DMS79 (cell line): ENCODE results near the gene MAP3K6.

Experiments
- DNase-seq: peaks from one replicate; lab custom pipeline; 2025; lab: John Stamatoyannopoulos, UW

Gene MAP3K6

GRCh38 chr1:27372808-27373690, 6.3 kb upstream of the MAP3K6 start:
- no peak for DNase-seq

- no peak for DNase-seq
Observed at GRCh38 chr1:27372022-27372807, 5.5 kb upstream of the MAP3K6 start.

GRCh38 chr1:27368869-27369582, 2.3 kb upstream of the MAP3K6 start:
- no peak for DNase-seq

- no peak for DNase-seq
Observed at GRCh38 chr1:27367160-27367650, 444 bp upstream of the MAP3K6 start.

DNA sequence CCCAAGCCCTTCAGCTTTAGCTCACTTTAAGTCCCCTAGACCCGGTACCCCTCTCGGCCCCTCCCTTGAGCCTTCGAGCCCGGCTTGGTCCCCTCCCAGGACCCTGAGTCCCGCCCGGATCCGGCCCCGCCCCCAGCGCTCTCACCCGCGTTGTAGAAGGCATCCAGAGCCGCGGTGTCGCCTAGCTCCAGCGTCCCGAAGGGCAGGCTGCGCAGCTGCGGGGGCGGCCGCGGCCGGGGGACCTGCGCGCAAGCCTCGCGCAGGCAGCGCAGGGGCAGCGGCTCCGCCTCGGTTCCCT, 699 bp downstream of the MAP3K6 start:
- peak; percentile 73 for DNase-seq

GRCh38 chr1:27365372-27366112, 1.2 kb downstream of the MAP3K6 start:
- DNase-seq = peak; percentile 87

DNA sequence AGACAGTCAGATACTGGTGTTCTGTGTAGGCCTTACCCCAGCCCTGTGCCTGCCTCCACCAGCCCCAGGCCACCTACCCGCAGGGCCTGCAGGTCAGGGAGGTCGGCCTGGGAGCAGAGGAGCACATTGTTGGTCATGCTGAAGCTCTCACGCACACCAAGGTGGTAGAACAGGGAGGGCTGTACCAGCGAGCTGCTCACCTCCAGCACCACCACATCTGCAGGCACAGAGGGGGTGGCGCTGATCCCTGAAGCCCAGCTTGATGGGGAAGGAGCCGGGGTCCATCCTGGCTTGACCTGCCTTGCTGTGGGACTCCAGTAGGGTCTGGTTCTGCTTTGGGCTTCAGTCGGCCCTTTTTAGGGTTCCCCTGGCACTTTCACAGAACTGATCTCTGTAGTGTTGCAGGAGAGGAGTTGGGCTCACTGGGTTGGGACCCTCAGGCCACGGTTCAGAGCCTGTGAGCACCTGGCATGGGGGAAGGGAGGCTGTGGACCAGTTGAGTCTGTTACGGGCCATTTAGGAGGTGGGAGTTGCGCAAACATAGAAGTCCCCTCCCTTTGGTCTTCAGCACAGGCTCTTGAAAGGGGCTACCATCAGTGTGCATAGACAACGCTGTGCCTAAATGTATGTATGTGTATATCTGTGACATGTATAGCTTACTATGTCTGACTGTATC, 1.9 kb downstream of the MAP3K6 start:
- no peak for DNase-seq

DNA sequence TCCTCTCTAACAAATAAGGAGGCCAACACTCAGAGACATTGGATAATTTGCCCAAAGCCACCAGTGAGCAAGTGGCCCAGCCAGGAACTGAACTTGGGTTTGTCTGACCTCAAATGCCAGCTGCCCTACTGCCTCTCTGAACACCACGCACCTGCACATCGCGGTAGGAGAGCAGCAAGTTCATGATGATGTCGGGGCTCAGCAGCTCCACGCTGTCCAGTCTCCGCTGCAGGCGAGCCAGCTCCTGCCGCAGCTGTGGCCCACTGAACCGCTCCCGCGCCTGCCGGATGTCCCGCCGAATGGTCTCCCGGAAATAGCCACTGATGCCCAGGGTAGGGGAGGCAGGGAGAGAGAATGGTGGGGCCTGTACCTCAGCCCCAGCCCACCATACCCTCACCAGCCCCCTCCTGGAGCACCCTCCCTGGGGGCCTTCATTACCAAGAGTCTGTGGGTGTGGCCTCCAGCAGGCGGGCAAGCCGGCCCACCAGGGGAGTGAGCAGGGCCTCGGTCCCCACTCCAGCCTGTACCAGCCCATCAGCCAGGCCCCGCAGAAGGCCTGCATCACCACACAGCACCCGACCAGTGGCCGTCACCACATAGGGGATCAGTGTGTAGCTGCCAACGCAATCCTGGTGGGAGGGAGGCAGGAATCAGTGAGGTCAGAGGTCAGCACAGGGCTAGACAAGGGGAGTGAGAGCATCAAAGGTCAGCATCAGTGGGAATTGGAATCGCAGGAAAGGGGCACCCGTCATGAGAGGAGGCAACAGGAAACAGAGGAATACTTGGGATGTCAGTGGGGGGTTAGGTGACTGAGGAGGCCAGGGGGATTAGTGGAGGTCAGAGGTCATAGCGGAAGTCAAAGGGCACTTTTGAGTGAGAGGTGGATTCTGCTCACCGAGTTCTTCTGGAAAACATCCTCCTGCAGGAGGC, 2.7 kb downstream of the MAP3K6 start:
- DNase-seq = no peak

GRCh38 chr1:27361553-27361952, 5.2 kb downstream of the MAP3K6 start:
- DNase-seq = no peak

- DNase-seq = no peak
Observed at GRCh38 chr1:27361044-27361402, 5.7 kb downstream of the MAP3K6 start.

DNA sequence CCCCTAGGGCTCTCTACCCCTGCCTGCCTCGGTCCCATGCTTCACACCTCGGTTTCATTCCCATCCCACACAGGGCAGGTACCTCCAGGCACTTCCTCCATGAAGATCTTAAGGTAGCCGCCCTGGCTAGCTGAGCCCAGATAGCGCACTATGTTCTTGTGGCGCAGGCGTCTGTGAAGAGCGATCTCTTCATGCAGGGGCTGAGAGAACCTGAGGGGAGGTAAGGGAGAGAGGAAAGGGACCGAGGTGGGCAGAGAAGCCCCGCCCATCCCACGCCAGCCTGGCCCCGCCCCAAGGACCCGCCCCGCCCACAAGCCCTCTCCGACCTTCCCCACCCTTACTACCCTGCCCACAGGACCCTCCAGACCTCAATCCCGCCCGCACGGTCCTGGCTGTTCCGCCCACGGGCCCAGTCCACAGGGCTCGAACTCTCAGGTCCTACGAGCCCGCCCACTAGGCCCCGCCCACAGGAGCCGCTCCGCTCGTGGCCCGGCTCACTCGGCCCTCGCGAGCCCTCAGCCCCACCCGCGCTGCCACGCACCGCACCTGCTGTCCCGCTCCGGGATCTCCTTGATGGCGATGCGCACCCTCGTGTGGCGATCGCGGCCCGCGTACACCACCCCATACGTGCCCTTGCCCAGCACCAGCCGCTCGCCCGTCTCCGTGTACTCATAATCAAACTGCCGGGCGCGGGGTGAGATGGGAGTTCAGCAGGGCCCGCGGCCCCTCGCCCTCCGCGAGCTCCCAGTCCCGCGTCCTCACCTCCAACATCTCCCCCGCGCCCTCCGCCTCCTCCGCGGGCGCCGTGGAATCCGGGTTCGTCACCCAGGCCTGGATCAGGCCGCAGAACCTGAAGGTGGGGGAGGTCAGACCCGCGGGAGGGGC, 6.4 kb downstream of the MAP3K6 start:
- DNase-seq = no peak

- no peak for DNase-seq
Observed at GRCh38 chr1:27359822-27360158, 7.0 kb downstream of the MAP3K6 start.

GRCh38 chr1:27358928-27359313, 7.8 kb downstream of the MAP3K6 start:
- no peak for DNase-seq

DNA sequence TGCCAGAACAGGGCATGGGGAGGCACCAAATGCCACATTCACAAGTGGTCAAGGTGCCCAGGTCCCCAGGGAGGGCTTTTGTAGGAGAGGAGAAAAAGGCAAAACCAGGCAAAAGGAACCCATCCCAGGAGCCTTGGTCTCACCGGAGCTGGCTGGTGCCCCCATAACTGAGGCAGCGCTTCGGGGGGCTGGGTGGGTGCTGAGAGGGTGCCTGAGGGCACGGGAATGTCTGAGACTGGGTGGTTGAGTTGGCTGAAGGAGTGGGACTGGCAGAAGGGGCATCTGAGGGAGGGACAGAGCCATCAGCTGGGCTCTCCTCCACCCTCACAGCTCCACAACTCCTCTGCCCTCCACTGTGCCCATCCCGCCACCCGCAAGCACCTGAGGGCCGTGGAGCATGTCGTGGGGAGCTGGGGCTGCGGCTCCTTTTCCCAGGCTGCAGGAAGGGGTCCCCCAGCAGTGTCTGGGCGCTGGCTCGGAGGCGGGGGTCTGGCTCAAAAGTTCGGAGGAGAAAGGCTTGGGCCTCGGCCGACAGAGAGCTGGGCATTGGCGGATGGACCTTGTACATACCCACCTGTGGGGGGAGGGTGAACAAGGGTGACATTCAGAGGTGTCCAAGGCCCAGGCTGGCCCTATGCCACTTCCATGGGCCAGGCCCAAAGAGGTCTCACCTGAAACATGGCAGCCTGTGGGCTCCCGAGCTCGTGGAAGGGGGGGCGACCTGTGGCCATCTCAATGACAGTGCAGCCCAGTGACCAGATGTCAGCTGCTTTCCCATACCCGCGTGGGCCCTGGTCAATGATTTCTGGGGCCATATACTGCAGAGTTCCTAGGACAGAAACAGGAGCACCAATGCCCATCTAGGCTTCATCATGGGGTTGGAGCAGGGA, 8.5 kb downstream of the MAP3K6 start:
- no peak for DNase-seq

- no peak for DNase-seq
Observed at GRCh38 chr1:27357281-27358037, 9.3 kb downstream of the MAP3K6 start.

DNA sequence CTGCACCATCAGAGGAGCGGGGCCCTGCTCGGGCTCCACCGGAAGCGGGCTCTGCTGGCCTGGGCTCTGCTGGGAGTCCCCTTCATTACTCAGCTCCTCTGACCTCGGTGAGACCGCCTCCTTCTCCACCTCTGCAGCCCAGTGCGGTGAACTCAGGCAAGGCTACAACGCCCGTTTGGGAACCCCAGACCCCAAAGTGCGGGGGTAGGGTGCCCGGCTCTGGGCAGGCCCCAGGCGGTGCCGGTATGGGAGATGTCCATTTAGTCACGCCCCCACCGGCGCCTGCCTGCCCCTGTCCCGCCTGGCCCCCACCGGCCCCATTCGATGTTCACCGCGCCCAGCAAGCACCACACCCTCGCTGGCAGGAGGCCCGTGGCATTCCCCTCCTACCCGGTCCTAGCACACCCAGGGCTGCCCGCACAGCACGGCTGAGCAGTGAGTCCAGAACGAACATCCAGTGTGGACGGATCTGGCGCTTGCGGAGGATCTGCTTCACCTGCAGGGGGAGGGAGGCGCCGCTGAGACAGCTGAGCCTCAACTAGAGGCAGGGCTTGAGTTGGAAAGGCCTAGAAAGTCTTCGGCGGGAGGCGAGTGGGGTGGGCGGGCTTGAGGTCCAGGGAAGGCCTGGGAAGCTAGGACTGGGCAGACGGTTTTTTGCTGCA, 10.0 kb downstream of the MAP3K6 start:
- no peak for DNase-seq

- no peak for DNase-seq
Observed at GRCh38 chr1:27356277-27356618, 10.5 kb downstream of the MAP3K6 start.
